ENCODE data around the gene SNX14. TPM values are rescaled to one million over a fixed set of nuclear protein-coding genes. Genes with fewer than 3 reads are reported as not detected.
A peak's percentile ranks its signal among the peaks of the same experiment; 100 is the strongest.
"Not testable (repeated sequence)": the region's sequence is repeated elsewhere in the genome, so short reads cannot be mapped to it uniquely, and the experiment has no call there.

The SNX14 gene
- total and polyA plus RNA-seq, 7 donors: 13.4 to 29.9 (median 17.5) TPM

- intact Hi-C loops (cut with DNase I): loop anchor here in 1 of 2 donors (5.0 kb wide), 2 partner anchors 50 to 85 kb away; partner anchors contain the start of gene SYNCRIP
- no peak for ATAC-seq
- no peak for DNase-seq
- H3K4me3 ChIP-seq: peak overlapping the region; percentile 87
- H3K27me3 ChIP-seq (ENCODE audit: insufficient read depth in 3 of 3, low read length in 2 of 3): no peaks in the 10 kb centered on the region
- H3K9me3 ChIP-seq: no peaks in the 10 kb centered on the region
- TF ChIP-seq CTCF (IDR thresholded peaks at IDR 0.05): no peak
- 96 to 100% (median 97%) methylated on average over 1 of the region's 1 CpG for WGBS, 3 donors
- H3K4me1 ChIP-seq: peaks cover 15% of the 10 kb centered on the region
- H3K27ac ChIP-seq: no peak overlapping the region
- H3K36me3 ChIP-seq (ENCODE audit: insufficient read depth in 1 of 2, low read depth in 1 of 2): no peaks in the 10 kb centered on the region
Measured at GRCh38 chr6:85592033-85592432, 1.6 kb downstream of the SNX14 start.

GRCh38 chr6:85591207-85591606 lies 2.5 kb downstream of the SNX14 start:
- no peak for TF ChIP-seq CTCF (IDR thresholded peaks at IDR 0.05)
- no peak overlapping the region for H3K4me3 ChIP-seq
- H3K9me3 ChIP-seq: no peaks in the 10 kb centered on the region
- H3K4me1 ChIP-seq: peaks cover 15% of the 10 kb centered on the region
- no peaks in the 10 kb centered on the region for H3K36me3 ChIP-seq (ENCODE audit: insufficient read depth in 1 of 2, low read depth in 1 of 2)
- intact Hi-C loops (cut with DNase I): loop anchor here in 1 of 2 donors (5.0 kb wide), 2 partner anchors 51 to 86 kb away; partner anchors contain the start of gene SYNCRIP
- no peak for ATAC-seq
- 89 to 99% (median 94%) methylated on average over 1 of the region's 1 CpG for WGBS, 3 donors
- no peak for DNase-seq
- no peaks in the 10 kb centered on the region for H3K27me3 ChIP-seq (ENCODE audit: insufficient read depth in 3 of 3, low read length in 2 of 3)
- no peak overlapping the region for H3K27ac ChIP-seq

GRCh38 chr6:85585741-85586140 lies 7.9 kb downstream of the SNX14 start:
- peak in 2 of 4 donors; percentile 38 to 46 for ATAC-seq

GRCh38 chr6:85582832-85583231 lies 10.8 kb downstream of the SNX14 start:
- WGBS, 3 donors: 97 to 98% (median 97%) methylated on average over 4 of the region's 4 CpGs
- intact Hi-C loops (cut with DNase I); H3K36me3 ChIP-seq (ENCODE audit: insufficient read depth in 1 of 2, low read depth in 1 of 2): not testable (repeated sequence)

More at GRCh38 chr6:85585741-85586140, 7.9 kb downstream of the SNX14 start:
- no peak for TF ChIP-seq CTCF (IDR thresholded peaks at IDR 0.05)
- Histone ChIP-seq H3K36me3 (ENCODE audit: insufficient read depth in 1 of 2, low read depth in 1 of 2) (no peaks in the 10 kb centered on the region), H3K4me1 (peaks cover 6% of the 10 kb centered on the region), H3K27me3 (ENCODE audit: insufficient read depth in 3 of 3, low read length in 2 of 3) (no peaks in the 10 kb centered on the region), H3K27ac (no peak overlapping the region), H3K4me3 (no peak overlapping the region), H3K9me3 (peaks cover 23% of the 10 kb centered on the region)
- intact Hi-C loops (cut with DNase I): no loop called here
- 93 to 98% (median 95%) methylated on average over 3 of the region's 3 CpGs for WGBS, 3 donors
- DNase-seq: no peak

GRCh38 chr6:85581572-85581971 lies 12.1 kb downstream of the SNX14 start:
- intact Hi-C loops (cut with DNase I): no loop called here
- no peak for TF ChIP-seq CTCF (IDR thresholded peaks at IDR 0.05)
- DNase-seq (no peak), ATAC-seq (no peak)
- H3K4me1 ChIP-seq: peaks cover 45% of the 10 kb centered on the region
- H3K4me3 ChIP-seq: no peak overlapping the region
- no peaks in the 10 kb centered on the region for H3K27me3 ChIP-seq (ENCODE audit: insufficient read depth in 3 of 3, low read length in 2 of 3)
- peaks cover 23% of the 10 kb centered on the region for H3K9me3 ChIP-seq
- H3K27ac ChIP-seq: peak overlapping the region; percentile 72
- H3K36me3 ChIP-seq (ENCODE audit: insufficient read depth in 1 of 2, low read depth in 1 of 2): no peaks in the 10 kb centered on the region

More at GRCh38 chr6:85582832-85583231, 10.8 kb downstream of the SNX14 start:
- Histone ChIP-seq H3K4me1 (peaks cover 33% of the 10 kb centered on the region), H3K9me3 (peaks cover 23% of the 10 kb centered on the region)
- not testable (repeated sequence) for H3K27ac ChIP-seq; ATAC-seq; H3K27me3 ChIP-seq (ENCODE audit: insufficient read depth in 3 of 3, low read length in 2 of 3); DNase-seq; H3K4me3 ChIP-seq

Data from psoas muscle (tissue), 8 donors.